ENCODE results near the gene FHIT.

DNA sequence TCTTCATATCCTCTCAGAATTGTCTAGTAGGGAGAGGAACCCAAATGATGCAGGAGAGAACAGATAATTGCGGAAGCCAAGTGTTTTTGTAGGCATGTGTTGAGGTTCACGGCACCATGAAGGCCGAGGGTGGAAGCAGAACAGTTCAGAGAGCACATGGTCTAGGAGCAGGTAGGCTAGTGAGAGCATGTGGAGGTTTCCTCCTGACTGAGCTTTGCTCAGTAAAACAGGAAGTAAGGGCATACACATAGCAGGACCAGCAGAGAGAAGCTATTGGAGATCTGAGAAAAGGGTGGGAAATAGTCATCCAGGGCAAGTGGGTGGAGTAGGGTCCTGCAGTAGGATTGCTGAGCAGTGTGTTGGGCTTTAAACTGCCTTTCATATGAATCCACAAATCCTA lies 491.1 kb downstream of the FHIT start:
- TF ChIP-seq, protein P1, sequence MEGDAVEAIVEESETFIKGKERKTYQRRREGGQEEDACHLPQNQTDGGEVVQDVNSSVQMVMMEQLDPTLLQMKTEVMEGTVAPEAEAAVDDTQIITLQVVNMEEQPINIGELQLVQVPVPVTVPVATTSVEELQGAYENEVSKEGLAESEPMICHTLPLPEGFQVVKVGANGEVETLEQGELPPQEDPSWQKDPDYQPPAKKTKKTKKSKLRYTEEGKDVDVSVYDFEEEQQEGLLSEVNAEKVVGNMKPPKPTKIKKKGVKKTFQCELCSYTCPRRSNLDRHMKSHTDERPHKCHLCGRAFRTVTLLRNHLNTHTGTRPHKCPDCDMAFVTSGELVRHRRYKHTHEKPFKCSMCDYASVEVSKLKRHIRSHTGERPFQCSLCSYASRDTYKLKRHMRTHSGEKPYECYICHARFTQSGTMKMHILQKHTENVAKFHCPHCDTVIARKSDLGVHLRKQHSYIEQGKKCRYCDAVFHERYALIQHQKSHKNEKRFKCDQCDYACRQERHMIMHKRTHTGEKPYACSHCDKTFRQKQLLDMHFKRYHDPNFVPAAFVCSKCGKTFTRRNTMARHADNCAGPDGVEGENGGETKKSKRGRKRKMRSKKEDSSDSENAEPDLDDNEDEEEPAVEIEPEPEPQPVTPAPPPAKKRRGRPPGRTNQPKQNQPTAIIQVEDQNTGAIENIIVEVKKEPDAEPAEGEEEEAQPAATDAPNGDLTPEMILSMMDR (IDR thresholded peaks at IDR 0.05) = no peak
- no peak for TF ChIP-seq POLR2A (IDR thresholded peaks at IDR 0.05)
